Body of pancreas (tissue), 4 donors: ENCODE results near the gene ZNF408.

Experiments used
- CTCF ChIP-seq, 7 experiments: fragments of 450-650 bp in 4 of 7; fragments of 200-600 bp in 3 of 7; sonication (generic) in 3 of 7; IDR thresholded peaks; one replicate each; pipeline ENCODE4 v1.5.1; 2016 to 2019; ENCODE audit warnings: antibody characterized with exemption in 7 of 7
- POLR2A ChIP-seq, 3 donors: fragments of 450-650 bp; IDR thresholded peaks; one replicate each; pipeline ENCODE4 v1.6.1; 2016; ENCODE audit warnings: antibody characterized with exemption in 3 of 3, mild to moderate bottlenecking in 2 of 3

DNA sequence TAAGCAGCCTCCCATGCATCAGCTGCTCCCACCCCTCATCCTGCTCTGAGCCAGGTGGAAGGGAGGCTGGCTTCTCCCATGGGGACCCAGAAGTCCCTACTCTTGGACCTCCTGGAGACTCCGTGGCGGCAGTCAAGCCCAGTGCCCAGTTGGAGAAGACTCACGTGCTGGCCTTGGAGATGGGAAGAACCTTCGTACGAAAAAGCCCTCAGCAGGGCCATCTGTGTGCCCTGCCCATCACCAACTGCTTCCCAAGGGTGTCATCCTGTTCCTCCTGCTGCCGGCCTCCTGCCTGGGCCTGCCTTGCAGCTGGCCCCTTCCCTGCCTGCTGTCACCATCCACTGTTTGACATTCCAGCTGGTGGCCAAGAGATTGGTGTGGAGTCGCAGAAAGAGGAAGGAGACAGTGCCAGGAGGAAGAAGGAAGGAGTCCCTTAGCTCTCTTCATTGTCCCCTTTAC, 28.4 kb upstream of the ZNF408 start:
- no peak for TF ChIP-seq CTCF (IDR thresholded peaks at IDR 0.05)
- no peak for TF ChIP-seq POLR2A (IDR thresholded peaks at IDR 0.05)
